NCI-H2081 treated with DMSO at 0.1 percent for 48 hours (cell line): Measurements from ENCODE around the gene ATG4D.
A peak's percentile ranks its signal among the peaks of the same experiment; 100 is the strongest.

Experiments
- DNase-seq: peaks from one replicate; lab custom pipeline; 2025; lab: John Stamatoyannopoulos, UW

The ATG4D gene

DNA sequence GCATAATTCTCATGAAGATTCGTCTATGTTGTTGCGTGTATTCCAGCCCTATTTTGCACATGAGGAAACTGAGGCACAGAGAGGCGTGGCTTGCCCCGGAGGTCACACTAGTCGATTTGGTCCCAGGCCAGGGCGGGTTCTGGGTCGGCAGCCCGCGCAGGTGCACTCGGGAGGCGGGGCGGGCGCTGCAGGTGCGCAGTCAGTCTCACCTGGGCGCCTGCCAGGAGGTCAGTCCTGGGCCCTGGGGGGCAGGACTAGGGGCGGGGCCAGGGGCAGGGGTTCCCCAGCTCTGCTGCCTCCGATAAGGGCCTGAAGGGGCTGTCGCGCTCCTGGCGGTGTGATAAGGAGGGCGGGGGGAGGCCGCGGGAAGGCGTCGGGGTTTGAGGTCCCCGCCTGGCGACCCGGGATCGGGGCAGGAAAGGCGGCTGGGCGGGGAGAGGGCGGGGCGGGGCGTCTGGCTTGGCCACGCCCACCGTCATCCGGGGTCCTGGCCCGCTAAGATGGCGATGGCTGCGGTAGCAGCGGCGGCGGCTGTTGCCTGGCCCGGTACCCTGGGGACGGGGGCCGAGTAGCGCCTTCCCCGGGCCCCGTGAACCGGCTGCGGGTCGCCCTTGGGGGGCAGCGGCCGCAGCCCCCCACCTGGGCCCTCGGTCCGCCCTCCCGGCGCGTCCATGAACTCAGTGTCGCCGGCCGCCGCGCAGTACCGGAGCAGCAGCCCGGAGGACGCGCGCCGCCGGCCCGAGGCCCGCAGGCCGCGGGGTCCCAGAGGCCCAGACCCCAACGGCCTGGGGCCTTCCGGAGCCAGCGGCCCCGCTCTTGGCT, at the start of gene ATG4D:
Gene ATG4D (plus strand): TSS at position 485 of the 822 bp plus-strand sequence. CDS start 187 bp downstream, at position 672.
- DNase-seq, result no peak

DNA sequence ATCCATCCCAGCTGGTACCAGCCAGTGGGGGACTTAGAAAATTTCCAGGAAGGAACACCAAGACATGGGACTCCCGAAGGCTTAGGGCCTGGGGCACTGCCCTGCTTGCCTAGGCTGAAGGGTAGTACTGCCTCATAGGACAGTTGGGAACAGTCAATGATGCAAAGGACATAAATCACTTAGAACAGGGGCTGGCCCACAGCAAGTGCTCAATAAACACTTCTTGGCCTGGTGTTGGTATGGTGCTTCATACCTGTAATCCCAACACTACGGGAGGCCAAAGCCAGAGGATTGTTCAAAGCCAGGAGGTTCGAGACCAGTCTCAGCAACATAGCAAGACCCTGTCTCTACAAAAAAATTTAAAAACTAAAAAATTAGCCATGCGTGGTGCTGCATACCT, 46.3 kb upstream of the ATG4D start:
- DNase-seq, result no peak

DNA sequence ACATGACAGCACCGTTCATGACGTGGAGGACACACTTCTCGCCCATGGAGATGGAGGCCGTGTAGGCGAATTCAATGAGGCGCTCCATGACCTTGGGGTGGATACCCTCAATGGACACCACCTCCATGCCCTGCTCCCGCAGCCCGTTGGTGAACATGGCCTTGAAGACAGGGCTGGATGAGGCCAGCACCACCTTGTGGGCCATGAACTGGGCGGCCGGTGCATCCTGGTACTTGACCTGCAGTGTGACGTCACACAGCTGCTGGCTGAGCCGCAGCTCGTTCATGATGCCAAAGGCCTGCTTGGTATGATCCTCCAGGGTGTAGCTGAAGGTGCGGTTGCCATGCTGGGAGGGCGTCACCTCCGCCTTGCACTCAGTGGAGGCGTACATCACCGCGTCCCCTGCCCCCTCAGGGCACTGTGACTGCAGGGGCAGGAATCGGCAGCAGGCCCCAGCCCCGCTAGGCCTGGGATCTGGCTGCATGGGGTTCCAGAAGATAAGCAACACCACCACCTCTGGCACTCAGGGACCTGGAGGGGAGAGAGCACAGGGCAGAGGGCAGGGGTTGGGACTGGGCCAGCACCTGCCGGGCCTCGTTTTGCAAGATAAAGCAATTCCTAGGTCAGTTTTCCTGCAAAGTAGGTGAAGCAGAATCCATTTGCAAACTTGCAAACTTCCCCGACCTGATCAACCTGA, 44.0 kb upstream of the ATG4D start:
- DNase-seq, result no peak

DNA sequence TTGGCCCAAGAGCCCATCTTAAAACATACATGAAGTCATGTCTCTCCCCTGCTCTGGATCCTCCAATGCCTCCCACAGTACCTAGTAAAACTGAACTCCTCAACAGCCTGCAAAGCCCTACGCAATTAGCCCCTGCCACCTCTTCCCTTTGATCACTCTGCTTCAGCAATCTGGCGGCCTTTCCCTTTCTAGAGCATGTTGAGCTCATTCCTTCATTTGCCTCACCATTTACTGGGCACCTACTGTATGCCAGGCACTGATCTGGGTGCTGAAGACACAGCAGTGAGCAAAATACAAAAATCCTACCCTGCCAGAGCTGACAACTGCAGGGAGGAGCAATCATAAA, 43.5 kb upstream of the ATG4D start:
- no peak for DNase-seq

DNA sequence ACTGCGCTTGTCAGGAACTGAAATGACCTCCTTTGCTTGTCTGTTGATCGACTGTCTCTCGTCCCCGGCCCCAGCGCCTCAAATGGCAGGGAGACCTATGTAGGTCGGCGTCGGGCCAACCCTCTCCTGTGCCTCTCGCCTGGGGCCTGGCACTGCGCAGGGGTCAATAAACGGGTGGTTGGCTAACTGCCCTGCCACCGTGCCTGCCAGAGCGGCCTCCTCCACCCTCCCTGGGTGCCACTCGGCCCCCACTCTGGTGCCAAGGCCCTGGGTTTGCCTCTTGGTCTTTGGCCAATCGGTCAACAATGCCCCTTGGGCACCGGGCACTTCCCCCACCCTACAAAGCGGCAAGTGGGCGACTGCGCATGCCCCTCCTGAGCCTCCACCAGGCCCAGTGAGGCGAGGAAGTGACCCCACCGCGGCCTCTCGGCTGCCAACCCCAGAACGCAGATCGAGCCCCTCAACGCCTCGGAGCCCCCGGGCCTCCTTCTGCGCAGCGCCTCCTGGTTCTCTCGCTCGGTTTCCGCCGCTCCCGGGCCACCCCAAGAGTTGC, 41.7 kb upstream of the ATG4D start:
- no peak for DNase-seq

DNA sequence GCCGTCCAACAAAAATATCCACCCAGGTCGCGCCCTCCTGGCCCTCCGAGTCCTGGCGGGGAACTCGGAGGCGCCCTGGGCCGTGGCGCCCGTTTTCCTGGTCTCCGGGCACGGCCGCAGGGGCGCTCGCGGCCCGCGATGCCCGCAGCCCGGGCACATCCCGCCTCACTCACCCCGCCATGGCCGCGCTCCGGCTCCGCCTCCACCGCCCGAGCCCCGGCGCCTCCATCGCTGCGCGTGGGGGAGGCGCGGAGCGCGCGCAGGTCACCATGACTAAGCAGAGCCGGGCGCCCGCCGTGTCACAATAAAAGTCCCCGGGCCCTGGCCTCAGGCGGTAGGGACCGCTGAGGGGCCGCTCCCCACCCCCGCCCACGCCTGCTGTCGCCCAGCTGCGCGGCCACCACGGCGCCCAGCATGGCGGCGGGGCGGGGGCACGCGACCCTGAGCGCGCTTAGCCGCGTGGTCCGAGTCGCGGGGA, 41.1 kb upstream of the ATG4D start:
- DNase-seq, result peak; percentile 76

DNA sequence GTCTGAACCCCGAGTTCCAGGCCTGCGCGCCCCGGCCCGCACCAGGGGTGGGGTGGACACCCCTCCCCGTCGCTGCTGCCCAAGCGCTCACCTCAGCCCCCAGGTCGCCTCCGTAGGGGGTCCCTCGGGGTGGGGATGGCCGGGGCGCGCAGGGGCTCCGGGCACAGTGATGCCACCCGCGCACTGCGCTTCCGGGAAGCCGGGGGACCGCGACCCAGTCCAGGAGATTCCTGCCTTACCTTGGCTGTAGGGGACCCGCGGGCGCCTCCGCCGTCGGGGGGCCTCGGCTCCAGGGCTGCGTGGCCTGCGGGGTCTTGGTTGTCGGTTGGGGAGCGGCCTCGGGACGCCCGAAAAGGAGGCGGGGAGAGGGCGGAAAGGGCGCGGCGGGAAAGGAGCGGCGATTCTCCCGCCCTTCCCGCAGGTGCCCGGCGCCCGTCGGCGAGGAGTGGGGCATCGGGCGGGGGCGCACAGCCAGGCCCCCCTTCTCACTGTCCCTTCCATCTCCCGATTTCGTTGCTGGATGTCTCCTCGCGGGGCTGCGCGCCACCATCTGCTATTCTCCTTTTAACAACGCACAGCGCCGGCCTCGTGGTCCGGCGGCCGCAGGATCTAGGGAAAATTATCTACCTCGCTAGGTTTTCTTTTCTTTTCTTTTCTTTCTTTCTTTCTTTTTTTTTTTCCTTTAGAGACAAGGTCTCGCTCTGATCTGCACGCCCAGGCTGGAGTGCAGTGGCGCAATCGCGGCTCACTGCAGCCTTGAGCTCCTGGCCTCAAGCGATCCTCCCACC, 40.5 kb upstream of the ATG4D start, which contains the start of gene KEAP1:
Gene KEAP1 (minus strand): TSS at position 355 of the 788 bp plus-strand sequence. CDS start 3,323 bp downstream, outside the sequence.
- DNase-seq, result no peak

DNA sequence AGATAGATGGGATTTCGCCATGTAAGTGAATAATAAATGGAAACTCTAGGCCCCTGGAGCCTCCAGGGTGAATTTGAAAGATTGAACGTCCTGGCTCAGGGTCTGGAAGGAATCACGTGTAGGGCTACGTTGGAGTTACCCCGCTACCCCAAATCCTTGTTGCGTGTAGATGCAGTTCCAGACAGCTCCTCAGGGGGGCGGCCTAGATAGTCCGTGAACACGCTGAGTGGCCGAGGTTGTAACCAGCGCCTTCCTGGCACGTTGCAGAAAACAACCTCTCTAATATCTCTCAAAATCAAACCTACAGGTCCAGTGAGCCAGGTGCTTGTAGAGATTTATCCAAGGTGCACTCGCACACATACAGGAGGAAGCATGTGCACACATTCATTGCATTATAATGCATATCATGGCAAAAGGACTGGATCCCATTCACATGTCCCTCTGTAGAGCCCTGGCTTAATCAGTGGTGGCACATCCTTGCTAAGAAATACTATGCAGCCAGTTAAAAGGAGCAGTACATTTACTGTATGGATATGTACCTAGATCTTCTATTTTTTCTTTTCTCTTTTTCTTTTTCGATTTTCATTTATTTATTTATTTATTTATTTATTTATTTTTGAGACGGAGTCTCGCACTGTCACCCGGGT, 38.0 kb upstream of the ATG4D start:
- no peak for DNase-seq

DNA sequence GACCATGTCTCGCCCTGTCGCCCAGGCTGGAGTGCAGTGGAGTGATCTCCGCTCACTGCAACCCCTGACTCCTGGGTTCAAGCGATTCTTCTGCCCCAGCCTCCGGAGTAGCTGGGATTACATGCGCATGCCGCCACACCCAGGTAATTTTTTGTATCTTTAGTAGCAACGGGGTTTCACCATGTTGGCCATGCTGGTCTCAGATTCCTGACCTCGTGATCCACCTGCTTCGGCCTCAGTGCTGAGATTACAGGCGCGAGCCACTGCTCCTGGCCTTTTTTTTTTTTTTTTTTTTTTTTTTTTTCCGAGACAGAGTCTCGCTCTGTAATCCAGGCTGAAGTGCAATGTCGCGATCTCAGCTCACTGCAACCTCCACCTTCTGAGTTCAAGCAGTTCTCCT, 35.7 kb upstream of the ATG4D start:
- DNase-seq, result no peak

DNA sequence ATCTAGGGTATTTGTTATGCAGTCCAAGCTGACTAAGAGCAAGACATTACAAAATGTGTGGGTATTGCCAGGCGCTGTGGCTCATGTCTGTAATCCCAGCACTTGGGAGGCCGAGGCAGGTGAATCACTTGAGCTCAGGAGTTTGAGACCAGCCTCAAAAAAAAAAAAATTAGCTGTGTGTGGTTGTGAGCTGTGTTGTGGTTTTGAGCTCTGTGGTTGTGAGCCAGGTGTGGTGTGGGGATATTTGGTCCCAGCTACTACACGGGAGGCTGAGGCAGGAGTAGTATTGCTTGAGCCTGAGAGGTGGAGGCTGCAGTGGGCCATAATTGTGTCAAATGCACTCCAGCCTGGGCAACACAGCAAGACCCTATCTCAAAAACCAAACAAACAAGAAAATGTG, 35.0 kb upstream of the ATG4D start:
- DNase-seq, result no peak

DNA sequence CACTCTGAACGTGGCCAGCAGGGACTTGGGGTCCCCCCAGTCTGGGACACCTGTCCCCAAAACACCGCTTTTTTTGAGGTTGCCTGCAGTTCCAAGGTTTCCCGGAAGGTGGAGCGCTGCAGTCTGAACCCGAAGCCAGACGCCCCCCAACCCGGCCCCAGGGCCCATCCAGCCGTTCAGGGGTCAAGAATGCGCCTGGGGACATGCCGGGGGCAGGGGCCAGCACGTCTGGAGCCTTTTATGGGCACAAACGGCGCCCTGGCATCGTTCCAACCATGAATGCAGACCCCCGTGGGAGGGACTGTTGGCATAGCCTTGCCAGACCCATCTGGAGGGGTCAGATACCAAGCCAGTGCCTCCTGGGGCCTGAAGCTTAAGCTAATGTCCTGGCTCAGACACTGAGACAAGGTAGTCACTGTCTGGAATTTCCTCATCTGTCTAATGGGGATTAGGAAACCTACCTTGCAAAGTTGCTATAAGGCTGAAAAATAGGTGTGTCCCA, 33.4 kb upstream of the ATG4D start:
- no peak for DNase-seq

DNA sequence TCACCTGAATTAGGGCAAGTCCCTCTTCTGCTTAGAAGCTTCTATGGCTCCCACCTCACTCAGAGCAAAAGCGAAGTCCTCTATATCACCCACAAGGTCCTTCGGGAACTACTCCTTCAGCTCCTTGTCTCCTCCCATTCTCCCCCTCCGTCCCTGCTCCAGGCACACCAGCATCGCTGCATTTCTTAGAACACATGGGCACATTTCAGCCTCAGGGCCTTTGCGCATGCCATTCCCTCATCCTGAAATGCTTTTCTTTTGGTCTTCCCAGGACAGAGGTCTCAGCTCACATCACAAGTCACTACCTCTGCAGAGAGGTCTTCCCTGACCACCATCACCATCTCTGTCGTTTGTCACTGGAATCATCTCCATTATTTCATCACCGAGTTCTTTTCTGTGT, 30.5 kb upstream of the ATG4D start:
- no peak for DNase-seq

DNA sequence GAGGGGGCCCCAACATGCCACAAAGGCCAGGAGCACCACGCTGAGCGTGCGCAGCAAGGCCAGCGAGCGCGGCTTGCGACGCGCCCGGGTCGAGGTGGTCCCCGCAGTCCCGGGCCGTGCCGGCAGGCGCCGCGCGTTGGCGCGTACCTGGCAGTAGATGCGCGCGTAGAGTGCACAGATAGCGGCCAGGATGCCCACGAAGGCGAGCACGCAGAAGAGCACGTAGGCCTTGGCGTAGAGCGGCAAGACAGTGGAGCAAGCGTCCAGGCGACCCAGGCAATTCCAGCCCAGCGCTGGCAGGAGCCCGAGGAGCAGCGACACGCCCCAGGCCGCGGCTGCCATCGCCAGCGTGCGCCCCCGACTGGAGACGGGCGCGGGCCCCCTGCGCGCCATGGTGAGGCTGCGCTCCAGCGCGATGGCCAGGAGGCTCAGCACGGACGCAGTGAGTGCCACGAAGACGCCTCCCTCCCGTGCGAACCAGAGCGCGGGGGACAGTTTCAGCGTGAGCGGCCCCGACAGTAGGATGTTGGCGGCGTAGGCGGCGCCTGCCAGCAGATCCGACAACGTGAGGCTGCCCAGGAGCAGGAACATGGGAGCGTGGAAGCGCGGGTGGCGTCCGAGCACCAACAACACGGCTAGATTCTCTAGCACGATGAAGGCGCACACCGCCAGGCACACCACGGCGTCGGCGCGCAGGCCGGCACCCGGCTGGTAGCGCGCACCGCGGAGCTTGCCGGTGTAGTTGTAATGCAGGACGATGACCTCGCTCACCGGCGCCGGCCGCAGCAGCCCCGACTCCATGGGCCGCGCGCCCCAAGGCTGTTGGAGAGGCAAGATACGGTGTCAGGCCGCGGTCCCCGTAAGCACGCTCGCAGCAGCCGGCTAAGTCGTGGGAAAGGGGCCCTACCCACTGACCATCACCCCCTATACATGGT, 29.2 kb upstream of the ATG4D start:
- DNase-seq, result no peak

DNA sequence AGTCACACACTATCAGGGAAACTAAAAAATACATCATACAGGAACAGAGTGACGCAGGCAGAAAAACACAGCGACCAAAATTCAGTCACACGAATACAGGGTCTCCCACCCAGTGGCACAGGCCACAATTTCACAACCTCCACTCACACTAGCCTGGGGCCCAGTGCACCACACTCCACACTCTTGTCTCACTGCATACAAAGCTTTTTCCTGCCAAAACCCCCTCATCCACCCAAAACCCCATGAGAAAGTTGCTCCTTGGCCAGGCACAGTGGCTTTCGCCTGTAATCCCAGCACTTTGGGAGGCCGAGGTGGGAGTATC, 27.7 kb upstream of the ATG4D start:
- DNase-seq, result no peak

DNA sequence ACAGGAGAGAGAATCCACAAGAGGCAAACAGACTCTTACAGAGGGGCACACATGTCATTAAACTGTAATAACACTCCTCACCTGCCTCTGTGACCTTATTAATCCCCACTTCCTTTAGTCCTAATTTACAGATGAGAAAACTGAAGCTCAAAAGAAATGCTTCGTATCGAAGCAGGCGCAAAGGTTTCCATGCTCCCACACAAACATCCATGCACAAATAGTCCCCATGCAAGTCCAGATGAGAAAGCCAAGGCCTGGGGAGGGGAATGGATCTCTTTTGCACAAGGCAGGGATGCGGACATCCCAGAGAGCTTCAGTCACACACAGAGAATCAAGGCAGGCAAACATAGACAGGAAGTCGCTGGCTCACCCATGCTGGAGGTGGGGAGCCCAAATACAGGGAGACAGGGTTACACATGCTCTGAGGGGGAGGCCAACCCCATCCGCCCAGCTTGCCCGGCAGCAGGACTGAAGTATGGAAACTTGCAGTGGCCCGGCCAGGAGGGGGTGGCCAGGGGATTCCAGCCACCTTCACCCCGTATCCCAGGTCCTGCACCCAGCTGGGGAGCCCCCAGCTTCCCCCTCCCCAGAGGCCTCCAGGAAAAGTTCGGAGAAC, 26.9 kb upstream of the ATG4D start:
- no peak for DNase-seq

DNA sequence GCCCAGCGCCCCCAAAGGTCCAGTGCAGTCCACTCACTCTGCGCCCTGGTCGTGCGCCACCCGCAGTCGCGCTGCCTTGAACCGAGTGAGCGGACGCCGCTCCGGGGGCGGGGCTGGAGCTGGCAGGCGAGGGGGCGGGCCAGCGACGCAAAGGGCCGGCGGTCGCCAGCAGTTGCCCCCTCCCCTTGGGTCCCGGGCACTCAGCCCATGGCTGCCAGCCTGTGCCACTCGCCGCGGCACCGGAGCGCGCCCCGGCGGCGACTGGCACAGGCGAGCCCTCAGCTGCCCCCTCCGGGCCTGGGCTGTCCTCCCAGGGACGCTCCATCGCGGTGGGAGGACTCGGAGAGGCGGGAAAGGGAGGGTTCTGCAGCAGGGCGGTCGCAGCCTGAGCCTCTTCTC, 26.3 kb upstream of the ATG4D start, which contains the start of gene S1PR5:
Gene S1PR5 (minus strand): TSS at position 87 of the 399 bp plus-strand sequence. CDS start 2,436 bp downstream, outside the sequence.
- no peak for DNase-seq

DNA sequence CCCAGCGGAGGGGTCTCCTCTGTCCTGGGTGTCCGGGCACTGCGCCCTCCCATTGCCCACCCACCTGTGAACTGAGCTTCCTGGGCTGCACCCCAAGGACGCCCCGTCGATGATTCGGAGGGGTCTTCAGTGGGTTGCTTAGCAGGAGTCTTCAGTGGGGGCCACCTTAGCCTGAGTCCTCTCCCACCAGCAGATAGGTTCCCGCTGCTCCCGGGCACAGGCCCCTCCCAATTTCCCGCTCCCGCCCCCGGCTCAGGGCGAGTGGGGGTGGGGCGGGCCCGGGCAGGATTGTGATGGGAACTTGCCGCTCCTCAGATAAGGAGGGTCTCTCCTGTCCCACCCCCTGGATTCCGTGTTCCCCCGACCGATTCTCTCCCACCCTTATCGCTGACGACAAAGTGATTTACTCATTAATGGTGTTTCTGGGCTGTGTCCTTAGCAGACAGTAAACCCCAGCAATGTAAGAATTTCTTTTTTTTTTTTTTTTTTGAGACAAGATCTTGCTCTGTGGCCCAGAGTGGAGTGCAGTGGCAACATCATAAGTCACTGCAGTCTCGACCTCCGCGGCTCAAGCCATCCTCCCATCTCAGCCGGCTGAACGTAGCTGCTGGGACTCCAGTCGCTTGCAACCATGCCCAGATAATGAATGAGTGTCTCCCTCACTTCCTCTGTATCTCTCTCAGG, 25.8 kb upstream of the ATG4D start:
- DNase-seq, result no peak

DNA sequence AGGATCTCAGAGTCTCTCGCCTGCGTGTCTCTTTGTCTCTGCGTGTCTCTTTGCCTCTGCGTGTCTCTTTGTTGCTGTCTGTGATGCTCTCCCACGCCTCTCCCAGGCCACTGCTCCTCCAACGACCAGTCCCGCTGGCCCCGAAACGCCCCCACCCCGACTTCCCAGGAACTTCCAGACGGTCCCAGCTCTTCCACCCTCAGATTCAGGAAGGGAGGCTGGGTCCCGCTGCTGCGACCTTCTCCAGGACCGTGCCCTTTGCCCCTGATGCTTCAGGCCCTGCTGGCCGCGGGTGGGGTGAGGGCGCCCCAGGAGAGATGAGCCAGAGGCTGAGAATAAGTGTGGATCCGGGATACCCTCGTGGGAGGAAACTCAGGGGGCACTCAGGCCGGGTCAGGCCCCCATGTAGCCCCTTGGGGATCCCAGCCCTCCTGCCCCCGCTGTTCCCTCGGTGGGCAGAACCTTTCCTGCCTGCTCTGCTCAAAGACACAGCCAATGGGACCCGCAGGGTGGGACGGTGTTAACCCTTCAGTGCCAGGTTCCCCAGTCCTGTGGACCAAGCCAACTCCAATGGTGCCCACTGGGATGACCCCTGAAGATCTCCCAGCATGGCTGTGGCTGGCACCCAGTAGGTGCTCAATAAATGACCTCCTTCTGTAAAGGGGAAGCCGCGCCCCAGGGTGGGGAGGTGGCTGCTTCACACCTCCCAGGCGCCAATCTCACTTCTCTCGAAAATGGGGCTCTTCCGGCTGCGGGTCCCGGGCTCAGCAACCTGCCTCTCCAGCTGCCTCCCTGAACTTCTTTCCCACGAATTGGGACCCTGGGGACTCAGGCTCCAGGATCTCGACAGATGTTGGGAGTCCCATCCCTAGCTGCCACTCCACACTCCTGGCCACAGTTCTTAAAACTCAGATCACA, 25.0 kb upstream of the ATG4D start:
- DNase-seq, result no peak
